Heart right ventricle (tissue), 16 donors: ENCODE measurements around the gene FOXD1. TPM values are rescaled to one million over a fixed set of nuclear protein-coding genes. Genes with fewer than 3 reads are reported as not detected.

Experiments used
- ATAC-seq, 8 donors: fragments of 200-7000 bp; cut with Tn5 transposase; one replicate each; pipeline ENCODE4 v1.9.1; 2020; ENCODE audit warnings: mild to moderate bottlenecking in 8 of 8, moderate library complexity in 8 of 8, moderate number of reproducible peaks in 1 of 8
- DNase-seq, 2 donors: peaks; one replicate each; pipeline ENCODE4 v3.0.0-alpha.2; 2020
- H3K27ac ChIP-seq, 10 donors: fragments of 200-600 bp; sonication (generic) in 2 of 10; one replicate each; pipeline versions ENCODE4 v1.5.0 to v1.8.0; 2020 to 2022; ENCODE audit warnings: mild to moderate bottlenecking in 3 of 10
- H3K27me3 ChIP-seq, 7 donors: fragments of 200-600 bp; one replicate each; pipeline ENCODE4 v1.8.0; 2021 to 2022; ENCODE audit warnings: mild to moderate bottlenecking in 2 of 7
- H3K36me3 ChIP-seq, 9 donors: fragments of 200-600 bp; sonication (generic) in 1 of 9; one replicate each; pipeline versions ENCODE4 v1.5.0 to v1.8.0; 2020 to 2022; ENCODE audit warnings: mild to moderate bottlenecking in 2 of 9
- H3K4me1 ChIP-seq, 9 donors: fragments of 200-600 bp; sonication (generic) in 1 of 9; one replicate each; pipeline versions ENCODE4 v1.5.0 to v1.8.0; 2020 to 2022; ENCODE audit warnings: mild to moderate bottlenecking in 4 of 9
- H3K4me3 ChIP-seq, 10 donors: fragments of 200-600 bp; sonication (generic) in 2 of 10; one replicate each; pipeline versions ENCODE4 v1.5.0 to v1.8.0; 2020 to 2022; ENCODE audit warnings: mild to moderate bottlenecking in 7 of 10, moderate library complexity in 2 of 10
- H3K9me3 ChIP-seq, 11 donors: fragments of 200-600 bp in 10 of 11; sonication (generic) in 2 of 11; one replicate each; pipeline versions ENCODE4 v1.5.0 to v1.8.0; 2013 to 2022; ENCODE audit warnings: mild to moderate bottlenecking in 2 of 11, control low read depth in 1 of 11, moderate library complexity in 1 of 11
- CTCF ChIP-seq, 9 donors: fragments of 200-600 bp; sonication (generic) in 2 of 9; IDR thresholded peaks; one replicate each; pipeline versions ENCODE4 v1.5.0 to v1.8.0; 2021 to 2022; ENCODE audit warnings: antibody characterized with exemption in 9 of 9, mild to moderate bottlenecking in 5 of 9, moderate library complexity in 1 of 9
- WGBS, 2 donors: extraction: QIAGEN DNeasy Blood & Tissue Kit; methylation state at CpG; one replicate each; pipeline ENCODE4 v1.1.7; 2013; ENCODE audit warnings: inconsistent platforms in 1 of 2; 5-methylcytosine and 5-hydroxymethylcytosine counted together
- intact Hi-C, 10 donors: fragments of 100-400 bp; cut with DNase I; formaldehyde crosslinking; loops; one replicate each; pipeline versions ENCODE4 v1.11.1 to v1.14.2; 2022
- polyA plus RNA-seq, 2 donors: library from polyadenylated mRNA; stranded (reverse); fragments of 200-250 nt; gene quantifications; one replicate each; pipeline ENCODE4 v1.2.3, GENCODE V29; 2013
- total RNA-seq, 10 donors: library from RNA; stranded (reverse); fragmentation: NEBNext Ultra II Directional in 3 of 10; extraction: Animal tissue kit (Norgen Biotek cat#: 25700) in 3 of 10; gene quantifications; one replicate each; pipeline versions ENCODE4 v1.2.1 to v1.2.4, GENCODE V29; 2021 to 2023
- donor health status: Arrhythmogenic right ventricular cardiomyopathy.
- donor health status: ischemic (EF 13 %, LVEDD 7.1; RV severe dilation, severe dysfunction).
- donor health status: healthy with polysubstance abuse.
- donor health status: DM: no; HTN: yes; CAD: no.
- donor health status: DM: no; HTN: no; CAD: no.
- donor health status: ischemic (EF 25% LVEDD 6.9; RV normal size, moderate dysfunction).
- donor health status: ischemic (EF 25% LVEDD 5.7; RV mildly dilated, moderate dysfunction).
- donor health status: healthy.
- donor health status: DM: yes; HTN: yes; CAD: no.
- donor health status: Ischemic cardiomyopathy.
- donor health status: ischemic (EF 35%, LVEDD 5.7; RV mildly dilated, moderate dysfunction).
- donor health status: nonischemic (EF 11% LVEDD 7.7; RV severe dilation, severe dysfunction).
- donor health status: DM: yes; HTN: yes; CAD: no.
- donor health status: PGD.
- donor health status: ischemic (EF 29% LVEDD 5.4; RV normal size, mild dysfunction).
- donor health status: nonischemic (EF 23%, LVEDD 6.1; RV moderate dilation, normal function).

The FOXD1 gene
- total and polyA plus RNA-seq, 12 donors, result 0.07 to 0.15 (median 0.12) TPM; not detected in 7

- no peak for TF ChIP-seq CTCF (IDR thresholded peaks at IDR 0.05)
- no peak for ATAC-seq
- peaks cover 0 to 22% (median 9%) of the 10 kb centered on the region in 9 donors for H3K4me1 ChIP-seq
- intact Hi-C loops, result loop anchor here in 3 of 10 donors (10.0 kb wide), 3 partner anchors 148 to 358 kb away; no protein-coding TSS in a partner anchor
- no peaks in the 10 kb centered on the region for H3K9me3 ChIP-seq
- H3K36me3 ChIP-seq, result no peaks in the 10 kb centered on the region
- no peak overlapping the region for H3K27ac ChIP-seq
- DNase-seq, result no peak
- peaks cover 65 to 96% (median 95%) of the 10 kb centered on the region in 7 donors for H3K27me3 ChIP-seq
- 15 to 22% methylated on average over 7 of the region's 7 CpGs for WGBS, 2 donors
- H3K4me3 ChIP-seq, result no peak overlapping the region
Observed at GRCh38 chr5:73442231-73442811, 6.3 kb downstream of the FOXD1 start.

- DNase-seq (no peak), ATAC-seq (no peak)
- peaks cover 0 to 26% (median 14%) of the 10 kb centered on the region in 9 donors for H3K4me1 ChIP-seq
- H3K36me3 ChIP-seq, result no peaks in the 10 kb centered on the region
- no peak for TF ChIP-seq CTCF (IDR thresholded peaks at IDR 0.05)
- peaks cover 68 to 100% (median 99%) of the 10 kb centered on the region in 7 donors for H3K27me3 ChIP-seq
- H3K4me3 ChIP-seq, result no peak overlapping the region
- intact Hi-C loops, result loop anchor here in 3 of 10 donors (10.0 kb wide), 3 partner anchors 147 to 357 kb away; no protein-coding TSS in a partner anchor
- no peak overlapping the region for H3K27ac ChIP-seq
- H3K9me3 ChIP-seq, result no peaks in the 10 kb centered on the region
Observed at GRCh38 chr5:73441378-73441777, 7.2 kb downstream of the FOXD1 start.

GRCh38 chr5:73440262-73440661, 8.3 kb downstream of the FOXD1 start:
- Histone ChIP-seq H3K36me3 (no peaks in the 10 kb centered on the region), H3K4me3 (no peak overlapping the region), H3K9me3 (no peaks in the 10 kb centered on the region), H3K4me1 (peaks cover 0 to 26% (median 15%) of the 10 kb centered on the region in 9 donors), H3K27me3 (peaks cover 63 to 100% (median 99%) of the 10 kb centered on the region in 7 donors), H3K27ac (no peak overlapping the region)
- TF ChIP-seq CTCF (IDR thresholded peaks at IDR 0.05), result no peak
- ATAC-seq, result no peak
- DNase-seq, result no peak
- 48% methylated on average over 1 of the region's 1 CpG for WGBS, 2 donors
- intact Hi-C loops, result loop anchor here in 3 of 10 donors (10.0 kb wide), 3 partner anchors 145 to 355 kb away; no protein-coding TSS in a partner anchor

- H3K36me3 ChIP-seq, result no peaks in the 10 kb centered on the region
- no peak for DNase-seq
- H3K4me3 ChIP-seq, result no peak overlapping the region
- H3K9me3 ChIP-seq, result no peaks in the 10 kb centered on the region
- peaks cover 0 to 19% (median 14%) of the 10 kb centered on the region in 9 donors for H3K4me1 ChIP-seq
- ATAC-seq, result no peak
- TF ChIP-seq CTCF (IDR thresholded peaks at IDR 0.05), result no peak
- WGBS, 2 donors, result 4 to 13% methylated on average over 5 of the region's 5 CpGs
- peaks cover 49 to 100% (median 99%) of the 10 kb centered on the region in 7 donors for H3K27me3 ChIP-seq
- H3K27ac ChIP-seq, result no peak overlapping the region
- intact Hi-C loops, result loop anchor here in 2 of 10 donors (5.0 to 10.0 kb wide), 2 partner anchors 134 to 352 kb away; no protein-coding TSS in a partner anchor
Observed at GRCh38 chr5:73438645-73439470, 9.7 kb downstream of the FOXD1 start.
